ENCODE results near the gene ARMC8. TPM values are rescaled to one million over a fixed set of nuclear protein-coding genes. Genes with fewer than 3 reads are reported as not detected.

ARMC8 gene
- total and polyA plus RNA-seq, 2 of the 8 experiments (the other 6 are each of a cell fraction or from before 2014, with no cell fraction given): 47.3 to 58.5 TPM

DNA sequence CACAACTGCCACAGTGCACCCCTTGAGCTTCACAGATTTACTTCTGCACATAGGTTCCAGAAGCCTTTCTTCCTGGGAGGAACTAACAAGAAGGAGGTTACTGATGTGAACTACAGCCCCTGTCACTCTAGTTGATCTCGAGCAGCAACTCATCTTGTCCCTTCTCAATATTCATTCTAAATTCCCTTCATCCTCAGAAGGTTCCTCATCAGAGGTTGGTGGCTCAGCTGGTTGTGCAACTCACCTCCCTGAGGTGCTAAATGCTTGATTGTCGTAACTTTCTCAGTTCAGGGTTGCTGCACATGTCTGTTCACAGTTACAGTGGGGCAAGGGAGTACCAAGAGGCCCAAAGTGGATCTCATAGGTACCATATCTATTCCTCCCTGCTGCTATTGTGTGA is 49.2 kb upstream of the ARMC8 start:
- Histone ChIP-seq H3K4ac (replicated peaks; ENCODE audit: insufficient read length, low read depth, low read length) (no peak overlapping the region), H3K79me1 (ENCODE audit: low read depth, low read length) (no peaks in the 10 kb centered on the region), H3K4me2 (ENCODE audit: insufficient read depth in 1 of 2, low read depth in 2 of 2, low read length in 2 of 2) (no peak overlapping the region), H4K91ac (replicated peaks; ENCODE audit: insufficient read length, low read length) (no peak overlapping the region), H3K56ac (replicated peaks; ENCODE audit: insufficient read length, low read depth, low read length) (no peak overlapping the region), H2BK15ac (ENCODE audit: low read length) (no peak overlapping the region), H3K36me3 (ENCODE audit: control insufficient read depth in 2 of 4, insufficient read depth in 4 of 4, low read length in 3 of 4) (no peaks in the 10 kb centered on the region), H2BK120ac (replicated peaks; ENCODE audit: low read depth, low read length) (no peak overlapping the region), H3K23ac (ENCODE audit: insufficient read length) (no peak overlapping the region), H3K27me3 (replicated peaks in 1 of 4; ENCODE audit: control insufficient read depth in 3 of 4, extremely low read depth in 1 of 4, insufficient read depth in 3 of 4, low read length in 3 of 4) (no peaks in the 10 kb centered on the region), H3K9me3 (ENCODE audit: insufficient read depth in 2 of 2, low read depth in 1 of 2, low read length in 1 of 2) (no peaks in the 10 kb centered on the region), H3K23me2 (ENCODE audit: low read depth, low read length) (no peaks in the 10 kb centered on the region), H2AK5ac (ENCODE audit: low read depth, low read length) (no peak overlapping the region), H2BK12ac (ENCODE audit: low read depth, low read length) (no peak overlapping the region), H2BK20ac (ENCODE audit: low read length) (no peak overlapping the region), H3K9ac (replicated peaks in 1 of 4; ENCODE audit: extremely low read depth in 1 of 4, low read depth in 3 of 4, low read length in 3 of 4) (no peak overlapping the region; a peak in 1 of 7 replicates), H3K18ac (ENCODE audit: extremely low read depth, low read length) (no peak overlapping the region), H3K79me2 (ENCODE audit: control insufficient read depth in 1 of 2, insufficient read depth in 2 of 2, low read length in 2 of 2) (no peaks in the 10 kb centered on the region), H4K8ac (ENCODE audit: extremely low read depth, insufficient read depth, low read length) (no peak overlapping the region), H3K4me1 (replicated peaks in 1 of 4; ENCODE audit: control insufficient read depth in 3 of 4, insufficient read depth in 4 of 4, low read length in 3 of 4) (no peaks in the 10 kb centered on the region), H3K27ac (ENCODE audit: low read depth, low read length) (no peak overlapping the region), H3K4me3 (ENCODE audit: extremely low read depth in 1 of 4, insufficient read depth in 2 of 4, low read depth in 3 of 4, low read length in 4 of 4) (no peak overlapping the region), H3K14ac (ENCODE audit: insufficient read length) (no peak overlapping the region), H2AFZ (ENCODE audit: low read length) (no peak overlapping the region), H2BK5ac (ENCODE audit: low read depth, low read length) (no peak overlapping the region), H4K20me1 (replicated peaks in 1 of 2; ENCODE audit: control insufficient read depth in 1 of 2, insufficient read depth in 2 of 2, low read length in 2 of 2) (no peaks in the 10 kb centered on the region), H4K5ac (ENCODE audit: insufficient read length, low read depth, low read length) (no peak overlapping the region)
- FAIRE-seq (no peak), DNase-seq (ENCODE audit: low read depth in 1 of 2, low spot score in 2 of 2) (no peak)
- ChIA-PET POLR2A (ENCODE audit: partially characterized antibody) (interaction anchor here (0.6 kb wide), 1 partner anchor 35 kb away, joined by 3 read pairs; no protein-coding TSS in a partner anchor), CTCF (ENCODE audit: partially characterized antibody) (interaction anchor here (0.6 kb wide), 1 partner anchor 1801 kb away, joined by 5 read pairs; no protein-coding TSS in a partner anchor)
- TF ChIP-seq RBBP5 (IDR thresholded peaks at IDR 0.05; ENCODE audit: borderline replicate concordance, low read depth, low read length): no peak
- no peak for TF ChIP-seq NRF1 (IDR thresholded peaks at IDR 0.05; ENCODE audit: low read depth, low read length)
- no peak for TF ChIP-seq SP2 (IDR thresholded peaks at IDR 0.05; ENCODE audit: low read length)
- no peak for TF ChIP-seq GTF2F1 (IDR thresholded peaks at IDR 0.05; ENCODE audit: borderline replicate concordance, low read depth, low read length)
- no peak for TF ChIP-seq EP300 (IDR thresholded peaks at IDR 0.05; ENCODE audit: borderline replicate concordance in 1 of 2, low read depth in 2 of 2, low read length in 2 of 2)
- TF ChIP-seq CBX5 (IDR thresholded peaks at IDR 0.05; ENCODE audit: low read depth, low read length): no peak
- TF ChIP-seq PHF8 (conservative IDR thresholded peaks at IDR 0.05; ENCODE audit: low read depth, low read length): no peak
- TF ChIP-seq KDM4A (IDR thresholded peaks at IDR 0.05; ENCODE audit: low read depth, low read length, severe bottlenecking): no peak
- no peak for TF ChIP-seq KDM1A (IDR thresholded peaks at IDR 0.05; ENCODE audit: borderline replicate concordance, low read length)
- no peak for TF ChIP-seq JUN (IDR thresholded peaks at IDR 0.05; ENCODE audit: low read depth, low read length)
- WGBS, 2 experiments (ENCODE audit: extremely low coverage in 1 of 2, insufficient coverage in 1 of 2, insufficient read length in 1 of 2, insufficient replicate concordance in 2 of 2, low coverage in 1 of 2, low lambda C conversion rate in 2 of 2, missing lambda C conversion rate in 1 of 2): 77% methylated on average over 2 of the region's 2 CpGs; no CpG with 5 or more reads in 1 of the 2 experiments

Measured in H1 (cell line).